SK-MEL-5 (cell line): ENCODE results near the gene RELT. TPM values are rescaled to one million over a fixed set of nuclear protein-coding genes. Genes with fewer than 3 reads are reported as not detected.

Experiments
- DNase-seq: peaks from one replicate; pipeline ENCODE4 v3.0.0-alpha.2; 2016; ENCODE audit warnings: low read depth, low spot score
- in situ Hi-C: cut with HindIII; loops from 2 replicates; pipeline ENCODE4 v1.10.0; 2016; ENCODE audit warnings: low sequenced_read_pairs, high pct_unique_total_duplicates, low pct_unique_long_range_greater_than_20kb
- total RNA-seq: library from RNA; depleted of rRNA; stranded (reverse); fragments of >200 nt; shearing (Covaris generic); gene quantifications from 2 replicates; pipeline ENCODE4 v1.2.3, GENCODE V29; 2014

Gene RELT
- total RNA-seq, 1 experiment from 2014 or later: 11.9 TPM

DNA sequence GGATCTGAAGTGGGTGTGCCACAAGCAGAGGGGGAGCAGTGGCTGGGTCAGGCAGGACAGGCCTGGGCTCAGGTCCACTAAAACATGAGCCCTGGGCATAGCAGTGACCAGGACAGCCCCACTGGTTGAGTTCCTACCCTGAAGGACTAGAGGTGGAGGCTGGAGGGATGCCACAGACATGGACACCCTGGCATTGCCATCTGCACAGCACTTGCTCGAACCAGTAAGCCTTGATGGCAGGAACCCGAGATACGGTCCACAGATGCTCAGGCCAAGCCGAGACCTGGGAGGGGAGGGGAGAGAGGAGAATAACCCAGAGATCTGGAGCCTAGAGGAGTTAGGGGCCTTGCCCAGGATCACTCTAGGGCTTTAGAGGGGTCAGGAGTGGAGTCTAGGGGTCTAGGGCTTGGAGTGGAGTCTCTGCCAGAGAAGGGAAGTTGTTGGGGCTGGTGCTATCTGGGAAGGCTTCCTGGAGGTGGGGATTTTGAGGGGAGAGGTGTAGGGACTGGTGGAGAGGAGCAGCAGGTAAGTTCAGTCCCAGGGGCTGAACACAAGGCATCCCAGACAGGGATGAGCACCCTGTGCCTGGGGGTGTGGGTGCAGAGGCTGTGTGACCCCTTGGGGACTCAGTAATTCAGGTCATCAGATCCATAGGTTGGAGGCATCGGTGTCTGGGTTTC is 30.6 kb upstream of the RELT start:
- no peak for DNase-seq
- in situ Hi-C loops: no loop called here

DNA sequence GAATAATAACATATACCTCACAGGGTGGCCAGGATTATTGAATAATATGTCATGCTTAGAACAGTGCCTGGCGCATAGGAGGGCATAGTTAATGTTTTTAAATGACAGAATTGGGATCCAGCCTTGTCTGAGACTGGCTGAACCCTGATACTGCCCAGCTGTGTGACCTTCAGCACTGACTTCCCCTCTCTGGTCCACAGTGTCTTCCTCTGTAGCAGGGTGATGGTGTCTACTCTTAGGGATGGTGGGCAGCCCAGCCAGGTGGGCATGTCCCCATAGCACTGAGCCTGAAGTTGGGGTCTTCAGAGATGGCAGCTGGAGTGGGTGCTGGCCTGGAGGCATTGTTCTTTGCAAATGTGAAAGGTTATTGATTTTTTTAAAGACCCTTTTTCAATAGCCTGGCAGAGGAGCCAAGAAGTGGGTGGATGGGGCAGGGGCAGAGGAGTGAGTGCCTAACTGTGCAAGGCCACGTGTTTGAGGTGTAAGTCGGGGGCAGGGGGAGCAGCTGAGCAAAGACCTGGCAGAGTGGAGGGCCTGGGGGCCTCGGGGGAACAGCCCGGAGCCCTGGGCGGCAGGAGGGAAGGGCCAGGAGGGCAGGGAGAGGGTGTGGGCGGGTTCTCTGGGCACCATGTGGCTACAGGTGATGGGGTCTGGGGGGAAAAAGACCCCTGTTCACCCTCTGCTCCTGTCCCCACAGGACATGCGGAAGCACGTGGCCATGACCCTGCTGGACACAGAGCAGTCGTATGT is 29.8 kb upstream of the RELT start:
- DNase-seq: no peak
- in situ Hi-C loops: no loop called here

DNA sequence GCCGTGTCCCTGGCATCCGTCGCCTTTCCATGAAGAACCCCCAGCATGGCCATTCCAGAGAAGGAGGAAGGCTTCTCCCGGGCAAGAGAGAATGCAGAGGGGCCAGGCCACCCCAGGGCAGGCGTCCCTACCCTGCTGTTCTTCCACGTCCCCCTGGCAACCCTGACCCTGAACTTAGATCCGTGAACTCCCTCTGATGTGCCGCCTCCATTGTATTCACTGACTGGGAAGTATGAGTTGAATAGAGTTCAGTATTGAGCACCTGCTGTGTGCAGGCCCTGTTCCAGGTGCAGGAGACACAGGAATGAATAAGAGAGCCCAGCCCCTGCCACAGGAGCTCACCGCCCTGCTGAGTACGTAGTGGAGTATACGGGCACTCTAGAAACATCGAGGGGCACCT is 29.1 kb upstream of the RELT start:
- in situ Hi-C loops: no loop called here
- DNase-seq: no peak

- in situ Hi-C loops: no loop called here
- no peak for DNase-seq
Observed at GRCh38 chr11:73348838-73349237, 27.4 kb upstream of the RELT start.

DNA sequence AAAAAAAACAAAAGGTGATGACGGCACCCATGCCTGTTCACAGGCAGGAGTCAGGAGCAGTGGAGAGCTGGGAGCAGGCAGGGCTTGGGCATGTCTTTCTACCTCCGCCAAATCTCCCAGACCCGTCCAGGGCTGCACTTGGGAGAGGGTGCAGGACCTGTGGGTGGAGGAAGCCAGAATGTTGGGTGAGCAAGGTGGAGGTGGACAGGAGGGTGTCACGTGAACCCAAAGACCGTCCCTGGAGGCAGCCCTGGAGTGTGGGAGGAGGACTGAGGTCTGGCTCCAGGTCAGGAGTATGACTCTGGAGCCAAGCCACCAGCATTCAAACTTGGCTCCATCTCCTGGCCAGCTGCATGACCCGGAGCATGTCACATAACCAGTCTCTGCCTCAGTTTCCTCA is 26.6 kb upstream of the RELT start:
- no peak for DNase-seq
- in situ Hi-C loops: no loop called here

DNA sequence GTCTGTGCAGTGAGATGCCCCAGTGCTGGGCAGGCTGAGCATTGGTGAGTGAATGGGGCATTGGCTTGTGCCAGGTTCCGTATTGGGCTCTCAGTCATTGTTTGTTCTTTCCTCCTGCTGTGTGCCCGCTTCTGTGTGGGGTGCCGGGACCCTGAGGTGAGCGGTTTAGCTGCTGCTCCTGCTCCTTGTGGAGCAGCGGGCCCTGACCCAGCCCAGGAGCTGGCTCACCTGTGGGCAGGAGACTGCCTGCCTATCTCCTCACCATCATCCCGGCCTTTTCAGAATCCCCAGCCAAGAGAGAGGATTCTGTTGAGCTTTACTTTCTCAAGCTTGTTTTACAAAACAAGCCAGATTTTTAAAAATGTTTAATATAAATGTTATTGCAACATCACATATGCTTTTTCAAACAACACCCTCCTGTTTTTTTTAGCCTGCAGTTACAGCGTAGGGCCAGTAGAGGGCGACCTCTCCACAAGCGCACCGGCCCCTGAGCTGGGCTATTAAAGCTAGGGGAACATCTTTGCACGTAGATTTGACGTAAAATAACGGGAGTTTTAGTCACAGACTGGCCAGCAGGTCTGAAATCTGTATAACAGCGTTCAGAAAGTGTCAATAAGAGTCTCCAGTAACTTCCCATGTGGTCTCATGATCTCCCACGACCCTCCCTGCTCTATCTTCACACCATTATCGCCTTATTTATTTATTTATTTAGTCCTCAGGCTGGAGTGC is 25.1 kb upstream of the RELT start:
- in situ Hi-C loops: no loop called here

GRCh38 chr11:73353422-73353821 is 22.8 kb upstream of the RELT start:
- in situ Hi-C loops: no loop called here
- DNase-seq: no peak

More for the DNA sequence above, 25.1 kb upstream of the RELT start:
- DNase-seq: peak; percentile 86

- no peak for DNase-seq
- in situ Hi-C loops: no loop called here
Observed at GRCh38 chr11:73355109-73355508, 21.1 kb upstream of the RELT start.

DNA sequence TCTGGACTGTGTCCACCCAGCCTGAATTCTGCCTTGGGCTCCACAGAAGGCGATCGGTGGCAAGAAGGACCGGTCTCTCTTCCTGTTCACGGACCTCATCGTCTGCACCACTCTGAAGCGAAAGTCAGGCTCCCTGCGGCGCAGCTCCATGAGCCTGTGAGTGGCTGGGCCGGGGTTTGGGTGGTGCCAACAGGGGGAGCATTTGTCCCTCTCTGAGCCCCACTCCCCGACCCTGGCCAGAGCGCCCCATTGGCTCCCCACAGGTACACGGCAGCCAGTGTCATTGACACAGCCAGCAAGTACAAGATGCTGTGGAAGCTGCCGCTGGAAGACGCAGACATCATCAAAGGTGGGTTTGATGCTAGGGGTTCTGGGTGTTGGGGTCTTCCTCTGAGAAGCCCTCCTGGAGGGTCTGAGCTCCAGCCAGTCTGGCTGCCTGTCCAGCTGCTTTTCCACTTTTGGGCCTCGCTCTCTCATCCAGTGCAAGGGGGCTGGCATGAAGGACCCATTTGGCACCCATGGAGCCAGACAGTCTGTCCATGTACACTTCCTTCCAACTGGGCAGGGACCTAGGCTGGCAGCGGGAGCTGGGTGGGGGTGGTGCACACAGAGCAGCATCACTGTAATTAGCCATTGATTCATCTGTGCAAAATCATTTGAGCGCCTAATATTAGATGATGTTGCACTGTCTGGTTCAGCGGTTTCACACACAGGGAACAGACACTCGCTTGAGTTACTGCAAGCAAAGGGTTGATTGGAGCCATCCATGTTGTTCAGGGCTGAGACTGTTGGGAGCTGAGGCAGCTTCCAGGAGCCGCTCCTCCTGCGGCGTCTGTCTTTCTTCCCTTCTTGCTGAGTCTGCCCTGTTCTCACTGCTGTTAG is 19.0 kb upstream of the RELT start:
- DNase-seq: no peak
- in situ Hi-C loops: no loop called here

- DNase-seq: no peak
Observed at GRCh38 chr11:73358071-73358470, 18.1 kb upstream of the RELT start.

GRCh38 chr11:73359341-73359740 is 16.9 kb upstream of the RELT start:
- in situ Hi-C loops: no loop called here

More at GRCh38 chr11:73358071-73358470, 18.1 kb upstream of the RELT start:
- in situ Hi-C loops: no loop called here

DNA sequence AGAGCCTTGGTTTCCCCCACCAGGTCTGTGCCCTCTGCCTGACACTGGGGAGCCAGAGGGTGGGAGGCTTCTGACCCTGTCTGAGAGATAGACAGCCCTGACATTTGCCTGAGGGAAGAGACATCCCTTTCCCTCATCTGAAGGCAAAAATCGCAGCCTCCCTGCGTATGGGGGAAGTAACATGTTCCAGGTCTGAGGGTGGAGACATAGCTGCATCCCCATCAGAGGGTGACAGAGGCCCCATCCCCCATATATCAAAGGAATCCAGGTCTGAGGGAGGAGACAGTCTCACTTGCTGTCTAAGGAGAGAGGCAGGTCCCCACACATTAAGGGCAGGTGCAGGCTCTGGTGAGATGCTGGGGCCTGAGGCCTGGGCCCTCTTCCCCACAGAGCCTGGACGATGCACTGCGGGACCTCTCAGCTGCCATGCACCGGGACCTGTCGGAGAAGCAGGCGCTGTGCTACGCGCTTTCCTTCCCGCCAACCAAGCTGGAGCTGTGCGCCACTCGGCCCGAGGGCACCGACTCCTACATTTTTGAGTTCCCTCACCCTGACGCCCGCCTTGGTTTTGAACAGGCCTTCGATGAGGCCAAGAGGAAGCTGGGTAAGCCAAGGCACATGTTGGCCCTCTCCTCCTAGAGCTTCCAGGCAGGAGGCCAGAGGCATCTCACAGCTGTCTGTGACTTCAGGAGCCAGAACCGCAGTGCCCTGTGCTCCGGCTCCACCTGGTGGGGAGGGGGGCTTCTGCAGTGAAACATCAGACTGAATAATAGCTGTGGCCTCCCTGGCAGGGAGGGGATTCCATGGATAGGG is 16.1 kb upstream of the RELT start:
- in situ Hi-C loops: no loop called here
- DNase-seq: peak; percentile 65

More at GRCh38 chr11:73359341-73359740, 16.9 kb upstream of the RELT start:
- no peak for DNase-seq

DNA sequence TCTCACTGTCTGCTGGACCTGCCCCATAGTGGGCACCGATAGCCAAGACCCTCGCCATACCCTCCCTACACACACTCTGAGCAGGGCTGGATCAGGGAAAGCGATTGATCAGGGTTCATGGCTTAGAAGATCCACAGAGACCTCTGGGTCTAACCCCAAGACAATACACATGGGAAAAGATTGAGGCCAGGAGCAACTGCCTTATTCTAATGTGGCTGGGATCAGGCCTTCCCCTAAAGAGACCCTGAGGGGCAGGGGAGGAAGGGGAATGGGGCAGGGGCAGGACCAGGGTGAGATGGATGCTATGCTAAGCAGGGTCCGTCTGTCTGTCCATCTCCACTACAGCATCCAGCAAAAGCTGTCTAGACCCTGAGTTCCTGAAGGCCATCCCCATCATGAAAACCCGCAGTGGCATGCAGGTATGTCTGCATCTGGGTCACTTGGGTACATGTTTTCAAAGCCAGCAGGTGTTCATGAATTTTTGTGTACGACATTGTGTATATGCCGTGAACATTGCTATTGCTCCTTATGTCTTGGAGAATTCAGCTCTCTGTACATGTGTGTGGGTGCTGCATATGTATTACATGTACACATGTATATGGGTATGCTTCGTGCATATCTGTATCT is 15.3 kb upstream of the RELT start:
- no peak for DNase-seq
- in situ Hi-C loops: no loop called here

GRCh38 chr11:73361953-73362776 is 14.0 kb upstream of the RELT start:
- in situ Hi-C loops: no loop called here

GRCh38 chr11:73363147-73363546 is 13.1 kb upstream of the RELT start:
- DNase-seq: no peak
- in situ Hi-C loops: no loop called here

More at GRCh38 chr11:73361953-73362776, 14.0 kb upstream of the RELT start:
- peak; percentile 22 for DNase-seq
